Esophagus squamous epithelium (tissue), 5 donors: ENCODE results near the gene HELZ2. TPM values are rescaled to one million over a fixed set of nuclear protein-coding genes. Genes with fewer than 3 reads are reported as not detected.
"Not testable (repeated sequence)": the region's sequence is repeated elsewhere in the genome, so short reads cannot be mapped to it uniquely, and the experiment has no call there.

ENCODE experiments used
- DNase-seq: peaks from one replicate; lab custom pipeline; 2025; lab: John Stamatoyannopoulos, UW
- H3K27ac ChIP-seq, 4 donors: fragments of 200-600 bp; sonication (generic); one replicate each; pipeline ENCODE4 v1.5.1; 2016 to 2019; ENCODE audit warnings: mild to moderate bottlenecking in 1 of 4
- H3K27me3 ChIP-seq, 4 donors: fragments of 200-600 bp; sonication (generic); 1 replicate in 3 of 4; 2 replicates in 1 of 4; pipeline versions ENCODE4 v1.5.1 to v1.6.0; 2017 to 2021; ENCODE audit warnings: antibody characterized with exemption in 1 of 4
- H3K36me3 ChIP-seq, 3 donors: fragments of 200-600 bp; sonication (generic); one replicate each; pipeline ENCODE4 v1.5.1; 2016 to 2019
- H3K4me1 ChIP-seq, 3 donors: fragments of 200-600 bp; sonication (generic); one replicate each; pipeline ENCODE4 v1.5.1; 2017 to 2019
- H3K4me3 ChIP-seq, 4 donors: fragments of 200-600 bp; sonication (generic); 1 replicate in 3 of 4; 2 replicates in 1 of 4; pipeline ENCODE4 v1.5.1; 2016 to 2019; ENCODE audit warnings: mild to moderate bottlenecking in 2 of 4, moderate library complexity in 1 of 4
- H3K9me3 ChIP-seq, 3 donors: fragments of 200-600 bp; sonication (generic); one replicate each; pipeline ENCODE4 v1.5.1; 2016 to 2019
- CTCF ChIP-seq, 6 experiments: fragments of 450-650 bp in 4 of 6; fragments of 200-600 bp in 2 of 6; sonication (generic) in 2 of 6; IDR thresholded peaks; one replicate each; pipeline ENCODE4 v1.5.1; 2016 to 2019; ENCODE audit warnings: antibody characterized with exemption in 6 of 6, mild to moderate bottlenecking in 4 of 6, moderate library complexity in 4 of 6
- POLR2A ChIP-seq, 4 donors: fragments of 450-650 bp; IDR thresholded peaks; one replicate each; pipeline ENCODE4 v1.6.1; 2017; ENCODE audit warnings: antibody characterized with exemption in 4 of 4, mild to moderate bottlenecking in 4 of 4, moderate library complexity in 3 of 4
- WGBS, 2 donors: methylation state at CpG; one replicate each; pipeline ENCODE4 v1.1.5; 2018; 5-methylcytosine and 5-hydroxymethylcytosine counted together
- intact Hi-C: fragments of 100-400 bp; cut with DNase I; formaldehyde crosslinking; loops from one replicate; pipeline ENCODE4 v1.15.0; 2022
- total RNA-seq, 4 donors: library from RNA; depleted of rRNA; stranded (reverse); fragments of >200 nt; gene quantifications; one replicate each; pipeline ENCODE4 v1.1.0, GENCODE V29; 2016
- donor health status: DM: yes; HTN: yes; CAD: no.

The HELZ2 gene
- total RNA-seq, 4 donors from 2014 or later, result 23.7 to 37.6 (median 31.2) TPM

GRCh38 chr20:63606686-63607085 is 32.6 kb upstream of the HELZ2 start:
- no peak overlapping the region for H3K4me3 ChIP-seq
- no peak overlapping the region for H3K27ac ChIP-seq
- WGBS, 2 donors, result 88 to 89% methylated on average over 9 of the region's 9 CpGs
- intact Hi-C loops, result no loop called here
- no peaks in the 10 kb centered on the region for H3K4me1 ChIP-seq
- no peak for DNase-seq
- H3K9me3 ChIP-seq, result no peaks in the 10 kb centered on the region
- H3K27me3 ChIP-seq, result no peaks in the 10 kb centered on the region
- TF ChIP-seq CTCF (IDR thresholded peaks at IDR 0.05), result no peak
- TF ChIP-seq POLR2A (IDR thresholded peaks at IDR 0.05), result no peak
- peaks cover 13 to 45% (median 13%) of the 10 kb centered on the region in 3 donors for H3K36me3 ChIP-seq

- 80 to 82% methylated on average over 3 of the region's 3 CpGs for WGBS, 2 donors
- intact Hi-C loops, result no loop called here
- H3K27ac ChIP-seq, result no peak overlapping the region
- TF ChIP-seq CTCF (IDR thresholded peaks at IDR 0.05) (no peak), POLR2A (IDR thresholded peaks at IDR 0.05) (no peak)
- no peaks in the 10 kb centered on the region for H3K4me1 ChIP-seq
- H3K27me3 ChIP-seq, result no peaks in the 10 kb centered on the region
- H3K9me3 ChIP-seq, result no peaks in the 10 kb centered on the region
- H3K36me3 ChIP-seq, result peaks cover 13 to 78% (median 19%) of the 10 kb centered on the region in 3 donors
- H3K4me3 ChIP-seq, result no peak overlapping the region
- no peak for DNase-seq
These were observed 28.3 kb upstream of the HELZ2 start for GRCh38 chr20:63602321-63602720.

- WGBS, 2 donors, result 57 to 70% methylated on average over 2 to 6 of the region's 8 CpGs
- H3K27ac ChIP-seq, H3K4me3 ChIP-seq, DNase-seq, H3K4me1 ChIP-seq, H3K9me3 ChIP-seq, H3K27me3 ChIP-seq, intact Hi-C loops: not testable (repeated sequence)
- H3K36me3 ChIP-seq, result peaks cover 13 to 83% (median 19%) of the 10 kb centered on the region in 3 donors
These were observed 27.6 kb upstream of the HELZ2 start for GRCh38 chr20:63601679-63602078.

- no peaks in the 10 kb centered on the region for H3K27me3 ChIP-seq
- TF ChIP-seq CTCF (IDR thresholded peaks at IDR 0.05), result no peak
- no peak for TF ChIP-seq POLR2A (IDR thresholded peaks at IDR 0.05)
- H3K4me1 ChIP-seq, result peaks cover 0 to under 1% (median 0%) of the 10 kb centered on the region in 3 donors
- peaks cover 12 to 98% (median 28%) of the 10 kb centered on the region in 3 donors for H3K36me3 ChIP-seq
- H3K4me3 ChIP-seq, result no peak overlapping the region
- H3K9me3 ChIP-seq, result no peaks in the 10 kb centered on the region
- no peak for DNase-seq
- WGBS, 2 donors, result 91 to 92% methylated on average over 27 of the region's 27 CpGs
- intact Hi-C loops, result no loop called here
- H3K27ac ChIP-seq, result no peak overlapping the region
These were observed 25.5 kb upstream of the HELZ2 start for GRCh38 chr20:63599396-63600050.

- Histone ChIP-seq H3K36me3 (peaks cover 6 to 98% (median 28%) of the 10 kb centered on the region in 3 donors), H3K4me1 (peaks cover 0 to 6% (median 0%) of the 10 kb centered on the region in 3 donors), H3K27ac (no peak overlapping the region), H3K27me3 (no peaks in the 10 kb centered on the region), H3K4me3 (no peak overlapping the region), H3K9me3 (no peaks in the 10 kb centered on the region)
- intact Hi-C loops, result no loop called here
- DNase-seq, result no peak
- 84% methylated on average over 14 to 19 of the region's 33 CpGs for WGBS, 2 donors
- no peak for TF ChIP-seq POLR2A (IDR thresholded peaks at IDR 0.05)
- TF ChIP-seq CTCF (IDR thresholded peaks at IDR 0.05), result no peak
These were observed 24.7 kb upstream of the HELZ2 start for GRCh38 chr20:63598479-63599395.
